HepG2 (cell line): Measurements from ENCODE around the gene MAP2K3. TPM values are rescaled to one million over a fixed set of nuclear protein-coding genes. Genes with fewer than 3 reads are reported as not detected.

Experiments
- ATAC-seq: fragments of 200-7000 bp; cut with Tn5 transposase; 3 replicates; pipeline ENCODE4 v1.9.1; 2020; ENCODE audit warnings: mild to moderate bottlenecking, moderate library complexity
- BruUV-seq: library from RNA; stranded (reverse); fragments of 400-500 nt; replicated peaks from 2 replicates; lab custom pipeline; 2021; lab: Mats Ljungman, UMichigan
- CTCF ChIA-PET: fragments of 300-600 bp; formaldehyde crosslinking; extraction: SDS; loops from one replicate; lab custom pipeline; 2021; ENCODE audit warnings: low total read pairs, inconsistent platforms, low intra/inter-chr PET ratio; lab: Yijun Ruan, JAX
- POLR2A ChIA-PET: fragments of 350-600 bp; sonication (Branson Sonifier 250); formaldehyde crosslinking; loops from one replicate; lab custom pipeline; 2020; ENCODE audit warnings: antibody characterized with exemption, inconsistent platforms; lab: Yijun Ruan, JAX
- DNase-seq: peaks from one replicate; pipeline ENCODE4 v3.0.0-alpha.2; 2015; ENCODE audit warnings: low spot score
- FAIRE-seq: peaks from 3 replicates; lab custom pipeline; 2011; peaks lifted over from hg19 to GRCh38; lab: Jason Lieb, UNC
- H2AFZ ChIP-seq: one replicate; pipeline ENCODE4 v1.6.1; 2011; ENCODE audit warnings: low read length, inconsistent platforms
- H3K27ac ChIP-seq: fragments of 300-600 bp; 3 replicates; pipeline ENCODE4 v1.8.0; 2011; ENCODE audit warnings: mixed run types, mild to moderate bottlenecking, mixed read lengths, low read length, inconsistent platforms; ENCODE audit not compliant: insufficient read depth; ENCODE audit errors: extremely low read length
- H3K27me3 ChIP-seq, 2 experiments: fragments of 200-600 bp in 1 of 2; 2 replicates in 1 of 2; 3 replicates in 1 of 2; pipeline versions ENCODE4 v1.6.0 to v1.8.0; 2011; ENCODE audit warnings: low read length in 2 of 2, mild to moderate bottlenecking in 2 of 2, moderate library complexity in 2 of 2, inconsistent platforms in 1 of 2; ENCODE audit not compliant: insufficient read depth in 2 of 2, control insufficient read depth in 1 of 2
- H3K36me3 ChIP-seq, 2 experiments: fragments of 200-600 bp in 1 of 2; replicated peaks in 1 of 2; 2 replicates in 1 of 2; 3 replicates in 1 of 2; pipeline versions ENCODE4 v1.5.1 to v1.8.0; 2011; ENCODE audit warnings: low read length in 2 of 2, inconsistent platforms in 1 of 2; ENCODE audit not compliant: insufficient read depth in 2 of 2, control insufficient read depth in 1 of 2
- H3K4me1 ChIP-seq: 2 replicates; pipeline ENCODE4 v1.5.1; 2012; ENCODE audit warnings: low read length, inconsistent platforms; ENCODE audit not compliant: insufficient read depth
- H3K4me2 ChIP-seq: 2 replicates; pipeline ENCODE4 v1.6.0; 2011; ENCODE audit warnings: low read depth, low read length, inconsistent platforms
- H3K4me3 ChIP-seq, 3 experiments: fragments of 200-600 bp in 1 of 3; sonication (generic), shearing (Covaris generic) in 1 of 3; replicated peaks in 1 of 3; 2 replicates each; pipeline ENCODE4 v1.5.1; 2011 to 2016; ENCODE audit warnings: low read length in 3 of 3, inconsistent platforms in 2 of 3, low read depth in 2 of 3, mild to moderate bottlenecking in 2 of 3, control low read depth in 1 of 3, mixed read lengths in 1 of 3; ENCODE audit not compliant: insufficient read depth in 1 of 3
- H3K79me2 ChIP-seq: one replicate; pipeline ENCODE4 v1.6.1; 2011; ENCODE audit warnings: low read length, inconsistent platforms; ENCODE audit not compliant: insufficient read depth
- H3K9ac ChIP-seq: 2 replicates; pipeline ENCODE4 v1.6.0; 2011; ENCODE audit warnings: mild to moderate bottlenecking, low read depth, low read length, inconsistent platforms; ENCODE audit not compliant: insufficient read depth
- H3K9me3 ChIP-seq: 2 replicates; pipeline ENCODE4 v1.5.1; 2012; ENCODE audit warnings: mild to moderate bottlenecking, low read length
- H4K20me1 ChIP-seq: 2 replicates; pipeline ENCODE4 v1.6.0; 2011; ENCODE audit warnings: inconsistent platforms, mild to moderate bottlenecking, low read length, moderate library complexity; ENCODE audit not compliant: insufficient read depth
- AGO2 ChIP-seq: fragments of 200-400 bp; formaldehyde crosslinking; optimal IDR thresholded peaks from 2 replicates; pipeline ENCODE3; 2017; ENCODE audit warnings: mild to moderate bottlenecking, low read depth, low read length, moderate library complexity
- CEBPB ChIP-seq: IDR thresholded peaks from 2 replicates; pipeline ENCODE4 v1.6.1; 2011; ENCODE audit warnings: low read depth, low read length, improper control_type of control experiment, borderline replicate concordance
- GABPA ChIP-seq, 2 experiments: IDR thresholded peaks; 2 replicates each; pipeline ENCODE4 v1.6.1; 2011 to 2016; ENCODE audit warnings: low read depth in 2 of 2, low read length in 1 of 2, missing biosample characterization in 1 of 2, missing genetic modification characterization in 1 of 2
- KDM1A ChIP-seq: IDR thresholded peaks from 2 replicates; pipeline ENCODE4 v1.6.1; 2016; ENCODE audit warnings: missing compliant biosample characterization
- ZMYM3 ChIP-seq: sonication (generic); formaldehyde crosslinking; IDR thresholded peaks from 2 replicates; pipeline ENCODE4 v1.5.1; 2020; ENCODE audit warnings: mild to moderate bottlenecking, missing genetic modification reagents
- ZNF256 ChIP-seq: sonication (generic); formaldehyde crosslinking; conservative IDR thresholded peaks from 2 replicates; pipeline ENCODE4 v1.4.0; 2020; ENCODE audit warnings: missing genetic modification reagents
- ZNF629 ChIP-seq: sonication (generic); formaldehyde crosslinking; conservative IDR thresholded peaks from 2 replicates; pipeline ENCODE4 v1.5.0; 2020; ENCODE audit warnings: missing genetic modification reagents
- WGBS: methylation state at CpG from one replicate; pipeline ENCODE4 v1.1.6; 2017; ENCODE audit warnings: low lambda C conversion rate; 5-methylcytosine and 5-hydroxymethylcytosine counted together
- in situ Hi-C: cut with HindIII; loops from 2 replicates; pipeline ENCODE4 v1.10.0; 2017; ENCODE audit warnings: low pct_unique_long_range_greater_than_20kb; ENCODE audit not compliant: extremely low pct_ligation_motif_present
- intact Hi-C: fragments of 100-400 bp; cut with micrococcal nuclease; formaldehyde crosslinking; loops from one replicate; pipeline ENCODE4 v1.10.0; 2022; ENCODE audit not compliant: unreplicated experiment
- polyA plus RNA-seq, 8 experiments: library from polyadenylated mRNA; depleted of rRNA in 3 of 8; stranded (reverse) in 7 of 8; unstranded in 1 of 8; fragments of >200 nt; fragmentation: Illumina TruSeq in 4 of 8; extraction: Trizol in 4 of 8; gene quantifications; 2 replicates each; pipeline versions ENCODE4 v1.2.1 to v1.2.3, GENCODE V29; 2011 to 2016; ENCODE audit warnings: low read depth in 4 of 8, missing spikeins in 1 of 8, mixed read lengths in 1 of 8; ENCODE audit not compliant: insufficient read depth in 1 of 8
- total RNA-seq, 5 experiments: library from RNA; depleted of rRNA; stranded (reverse); fragments of >200 nt; fragmentation: Illumina TruSeq; extraction: Trizol; gene quantifications; 2 replicates each; pipeline ENCODE4 v1.2.3, GENCODE V29; 2016; ENCODE audit warnings: low read depth in 1 of 5
- TF ChIP-seq, protein P1 (sequence below): sonication (generic); formaldehyde crosslinking; conservative IDR thresholded peaks from 2 replicates; pipeline ENCODE4 v1.4.0; 2020; ENCODE audit warnings: missing genetic modification reagents

MAP2K3 gene
- total and polyA plus RNA-seq, 2 of the 13 experiments (the other 11 are each of a cell fraction or from before 2014, with no cell fraction given), result 20.5 to 27.4 TPM

DNA sequence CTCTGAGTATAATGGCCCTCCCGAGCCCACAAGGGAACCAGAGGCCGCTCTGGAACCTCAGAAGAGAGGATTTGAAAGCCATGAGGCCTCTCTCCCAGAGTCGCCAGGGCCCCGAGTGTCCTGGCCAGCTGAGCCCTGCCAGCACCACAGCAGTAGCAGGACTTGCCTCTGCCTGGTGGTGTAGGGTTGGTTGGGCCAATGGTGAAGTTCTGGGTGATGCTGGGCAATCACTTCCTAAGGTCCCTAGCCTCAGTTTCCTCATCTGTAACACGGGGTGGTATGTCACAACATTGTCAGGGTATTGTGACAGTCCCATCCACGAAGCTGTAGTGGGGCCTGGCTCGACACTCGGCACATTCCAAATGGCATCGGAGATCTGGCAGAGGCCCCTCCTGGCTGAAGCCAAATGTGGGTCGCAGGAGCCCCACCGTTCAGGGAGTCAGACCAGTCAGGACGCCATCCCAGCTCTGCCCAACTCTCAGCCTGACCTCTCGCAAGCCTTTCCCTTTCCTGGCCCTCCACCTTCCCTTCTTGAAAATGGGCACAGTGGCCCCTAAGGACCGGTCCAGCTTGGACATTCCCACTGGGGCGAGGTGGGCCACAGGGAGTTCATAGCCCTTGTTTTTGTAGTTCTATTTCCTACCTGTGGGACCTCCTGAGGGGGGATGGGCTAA, 33.0 kb upstream of the MAP2K3 start (continued):
- TF ChIP-seq ZNF256 (CRISPR knock-in tag) (no peak), CEBPB (peak; percentile 37; the same call in 1 of the 2 replicates), GABPA (IDR thresholded peaks at IDR 0.05; ENCODE audit: low read depth, low read length) (no peak), GABPA (CRISPR knock-in tag; IDR thresholded peaks at IDR 0.05; ENCODE audit: low read depth) (no peak)

DNA sequence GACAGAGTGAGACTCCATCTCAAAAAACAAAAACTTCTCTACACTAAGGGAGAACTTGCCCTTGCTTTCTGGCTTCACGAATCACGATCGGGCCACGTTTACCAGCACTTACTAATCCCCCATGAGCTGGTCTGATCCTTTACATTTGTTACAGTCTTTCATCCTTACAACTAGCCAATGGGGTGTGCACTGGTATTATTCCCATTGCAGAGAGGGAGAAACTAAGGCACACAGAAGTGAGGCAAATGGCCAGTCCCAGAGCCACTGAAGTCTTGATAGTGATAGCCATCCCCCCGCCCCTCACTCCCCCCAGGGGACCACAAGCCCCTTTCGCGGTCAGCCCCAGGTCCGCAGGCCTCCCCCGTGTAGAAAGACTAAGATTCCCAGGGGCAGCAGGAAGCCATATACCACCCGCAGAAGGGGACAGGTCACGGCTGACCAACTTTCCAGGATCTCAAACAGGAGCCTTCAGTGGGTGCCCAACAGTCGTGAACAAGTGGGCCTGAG, 32.2 kb upstream of the MAP2K3 start:
- CTCF ChIA-PET, result no interaction called here
- POLR2A ChIA-PET, result no interaction called here
- peaks cover 3% of the 10 kb centered on the region; the same call in 1 of the 2 replicates for H4K20me1 ChIP-seq
- FAIRE-seq, result no peak
- intact Hi-C loops, result loop anchor here (5.0 kb wide), 1 partner anchor 35 kb away; no protein-coding TSS in a partner anchor
- H3K79me2 ChIP-seq, result no peaks in the 10 kb centered on the region
- no peak overlapping the region for H3K27ac ChIP-seq
- WGBS, result 51% methylated on average over 4 of the region's 12 CpGs
- no peaks in the 10 kb centered on the region for H3K9me3 ChIP-seq
- TSS peak; percentile 61 for BruUV-seq
- no peak overlapping the region for H2AFZ ChIP-seq
- TF ChIP-seq ZMYM3 (CRISPR knock-in tag) (0 out of 2 replicates have a peak, but pooled peaks have one; percentile 24), ZNF629 (CRISPR knock-in tag) (peak; percentile 86), KDM1A (CRISPR knock-in tag) (no peak), AGO2 (no peak)
- TF ChIP-seq, protein P1, sequence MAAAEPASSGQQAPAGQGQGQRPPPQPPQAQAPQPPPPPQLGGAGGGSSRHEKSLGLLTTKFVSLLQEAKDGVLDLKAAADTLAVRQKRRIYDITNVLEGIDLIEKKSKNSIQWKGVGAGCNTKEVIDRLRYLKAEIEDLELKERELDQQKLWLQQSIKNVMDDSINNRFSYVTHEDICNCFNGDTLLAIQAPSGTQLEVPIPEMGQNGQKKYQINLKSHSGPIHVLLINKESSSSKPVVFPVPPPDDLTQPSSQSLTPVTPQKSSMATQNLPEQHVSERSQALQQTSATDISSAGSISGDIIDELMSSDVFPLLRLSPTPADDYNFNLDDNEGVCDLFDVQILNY, result no peak
- TF ChIP-seq, all 625 proteins: peak for 2
- in situ Hi-C loops, result no loop called here
- DNase-seq (no peak), ATAC-seq (no peak)
- Histone ChIP-seq H3K36me3 (no peaks in the 10 kb centered on the region), H3K27me3 (peaks cover 3 to 37% of the 10 kb centered on the region in 2 experiments; a peak in 4 of 5 replicates), H3K9ac (peak overlapping the region; percentile 60; the same call in 1 of the 2 replicates), H3K4me1 (peaks cover 28% of the 10 kb centered on the region), H3K4me3 (peak overlapping the region; percentile 65 to 76 (median 75)), H3K4me2 (peak overlapping the region; percentile 87)
